Measurements from ENCODE around the gene ZNRF3. TPM values are rescaled to one million over a fixed set of nuclear protein-coding genes. Genes with fewer than 3 reads are reported as not detected.

ZNRF3 gene
- polyA plus RNA-seq, 1 donor from 2014 or later = 2.9 TPM

DNA sequence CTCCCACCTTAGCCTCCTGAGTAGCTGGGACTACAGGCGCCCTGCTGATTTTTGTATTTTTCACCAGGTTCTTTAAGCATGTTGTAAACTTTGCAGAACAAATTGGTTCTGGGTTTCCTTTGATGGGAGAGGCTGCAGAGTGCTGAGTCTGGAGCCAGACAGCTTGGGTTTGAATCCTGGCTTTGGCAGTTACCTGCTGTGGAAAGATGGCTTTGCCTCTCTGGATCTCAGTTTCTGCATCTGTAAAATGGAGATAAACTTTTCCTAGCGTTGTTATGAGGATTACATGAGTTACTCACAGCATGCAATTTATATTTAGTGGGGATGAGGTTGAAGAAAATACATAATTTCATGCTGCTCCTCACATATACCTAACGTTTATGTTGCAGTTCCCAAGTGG lies 19.1 kb downstream of the ZNRF3 start:
- H3K9me3 ChIP-seq (ENCODE audit: low read length) = no peaks in the 10 kb centered on the region
- H3K79me2 ChIP-seq (replicated peaks; ENCODE audit: insufficient read depth, low read length) = peaks cover 5% of the 10 kb centered on the region
- no peaks in the 10 kb centered on the region for H4K20me1 ChIP-seq (ENCODE audit: insufficient read depth)
- no peaks in the 10 kb centered on the region for H3K27me3 ChIP-seq (ENCODE audit: insufficient read depth, low read depth, low read length)
- no peaks in the 10 kb centered on the region for H3K36me3 ChIP-seq (ENCODE audit: insufficient read depth, low read length)
- no peak overlapping the region for H3K9ac ChIP-seq (ENCODE audit: low read length)
- no peak overlapping the region for H3K27ac ChIP-seq (ENCODE audit: low read length)
- no peak overlapping the region for H2AFZ ChIP-seq (ENCODE audit: low read depth, low read length)
- no peaks in the 10 kb centered on the region for H3F3A ChIP-seq (ENCODE audit: insufficient read depth, low read length, poor library complexity, severe bottlenecking)
- no peak overlapping the region for H3K4me3 ChIP-seq (ENCODE audit: low read length)
- H3K4me2 ChIP-seq (ENCODE audit: low read length) = no peak overlapping the region
- no peak for TF ChIP-seq RAD21 (conservative IDR thresholded peaks at IDR 0.05)
- no peaks in the 10 kb centered on the region for H3K9me2 ChIP-seq (ENCODE audit: insufficient read depth, low read length)

DNA sequence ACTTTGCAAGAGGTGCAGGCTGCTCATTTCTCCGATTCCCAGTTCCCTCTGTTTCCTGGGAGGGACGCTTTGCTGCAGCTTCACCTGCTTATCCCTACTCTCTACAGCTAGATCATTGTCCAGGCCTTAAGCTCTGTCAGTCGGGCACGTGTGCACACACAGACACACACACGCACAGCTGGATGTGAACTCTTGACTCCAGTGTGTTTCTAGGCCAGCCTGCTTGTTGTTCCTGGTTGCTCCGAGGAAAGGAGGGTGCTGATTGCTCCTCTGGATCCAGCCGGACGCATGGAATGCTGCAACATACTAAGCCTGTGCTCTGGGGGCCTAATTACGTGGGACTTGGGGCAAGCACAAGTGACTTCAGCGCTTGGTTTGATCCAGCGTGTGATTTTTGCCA lies 19.7 kb downstream of the ZNRF3 start:
- Histone ChIP-seq H3K36me3 (ENCODE audit: insufficient read depth, low read length) (no peaks in the 10 kb centered on the region), H3K9ac (ENCODE audit: low read length) (no peak overlapping the region), H3K79me2 (replicated peaks; ENCODE audit: insufficient read depth, low read length) (peaks cover 5% of the 10 kb centered on the region), H3K9me2 (ENCODE audit: insufficient read depth, low read length) (no peaks in the 10 kb centered on the region), H3K27ac (ENCODE audit: low read length) (no peak overlapping the region), H2AFZ (ENCODE audit: low read depth, low read length) (no peak overlapping the region), H3F3A (ENCODE audit: insufficient read depth, low read length, poor library complexity, severe bottlenecking) (no peaks in the 10 kb centered on the region), H3K4me2 (ENCODE audit: low read length) (no peak overlapping the region), H3K4me3 (ENCODE audit: low read length) (no peak overlapping the region), H3K27me3 (ENCODE audit: insufficient read depth, low read depth, low read length) (no peaks in the 10 kb centered on the region), H3K9me3 (ENCODE audit: low read length) (no peaks in the 10 kb centered on the region), H4K20me1 (ENCODE audit: insufficient read depth) (no peaks in the 10 kb centered on the region)
- TF ChIP-seq, protein P1, sequence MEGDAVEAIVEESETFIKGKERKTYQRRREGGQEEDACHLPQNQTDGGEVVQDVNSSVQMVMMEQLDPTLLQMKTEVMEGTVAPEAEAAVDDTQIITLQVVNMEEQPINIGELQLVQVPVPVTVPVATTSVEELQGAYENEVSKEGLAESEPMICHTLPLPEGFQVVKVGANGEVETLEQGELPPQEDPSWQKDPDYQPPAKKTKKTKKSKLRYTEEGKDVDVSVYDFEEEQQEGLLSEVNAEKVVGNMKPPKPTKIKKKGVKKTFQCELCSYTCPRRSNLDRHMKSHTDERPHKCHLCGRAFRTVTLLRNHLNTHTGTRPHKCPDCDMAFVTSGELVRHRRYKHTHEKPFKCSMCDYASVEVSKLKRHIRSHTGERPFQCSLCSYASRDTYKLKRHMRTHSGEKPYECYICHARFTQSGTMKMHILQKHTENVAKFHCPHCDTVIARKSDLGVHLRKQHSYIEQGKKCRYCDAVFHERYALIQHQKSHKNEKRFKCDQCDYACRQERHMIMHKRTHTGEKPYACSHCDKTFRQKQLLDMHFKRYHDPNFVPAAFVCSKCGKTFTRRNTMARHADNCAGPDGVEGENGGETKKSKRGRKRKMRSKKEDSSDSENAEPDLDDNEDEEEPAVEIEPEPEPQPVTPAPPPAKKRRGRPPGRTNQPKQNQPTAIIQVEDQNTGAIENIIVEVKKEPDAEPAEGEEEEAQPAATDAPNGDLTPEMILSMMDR (IDR thresholded peaks at IDR 0.05; ENCODE audit: poor library complexity, severe bottlenecking) = no peak
- TF ChIP-seq, protein P2, sequence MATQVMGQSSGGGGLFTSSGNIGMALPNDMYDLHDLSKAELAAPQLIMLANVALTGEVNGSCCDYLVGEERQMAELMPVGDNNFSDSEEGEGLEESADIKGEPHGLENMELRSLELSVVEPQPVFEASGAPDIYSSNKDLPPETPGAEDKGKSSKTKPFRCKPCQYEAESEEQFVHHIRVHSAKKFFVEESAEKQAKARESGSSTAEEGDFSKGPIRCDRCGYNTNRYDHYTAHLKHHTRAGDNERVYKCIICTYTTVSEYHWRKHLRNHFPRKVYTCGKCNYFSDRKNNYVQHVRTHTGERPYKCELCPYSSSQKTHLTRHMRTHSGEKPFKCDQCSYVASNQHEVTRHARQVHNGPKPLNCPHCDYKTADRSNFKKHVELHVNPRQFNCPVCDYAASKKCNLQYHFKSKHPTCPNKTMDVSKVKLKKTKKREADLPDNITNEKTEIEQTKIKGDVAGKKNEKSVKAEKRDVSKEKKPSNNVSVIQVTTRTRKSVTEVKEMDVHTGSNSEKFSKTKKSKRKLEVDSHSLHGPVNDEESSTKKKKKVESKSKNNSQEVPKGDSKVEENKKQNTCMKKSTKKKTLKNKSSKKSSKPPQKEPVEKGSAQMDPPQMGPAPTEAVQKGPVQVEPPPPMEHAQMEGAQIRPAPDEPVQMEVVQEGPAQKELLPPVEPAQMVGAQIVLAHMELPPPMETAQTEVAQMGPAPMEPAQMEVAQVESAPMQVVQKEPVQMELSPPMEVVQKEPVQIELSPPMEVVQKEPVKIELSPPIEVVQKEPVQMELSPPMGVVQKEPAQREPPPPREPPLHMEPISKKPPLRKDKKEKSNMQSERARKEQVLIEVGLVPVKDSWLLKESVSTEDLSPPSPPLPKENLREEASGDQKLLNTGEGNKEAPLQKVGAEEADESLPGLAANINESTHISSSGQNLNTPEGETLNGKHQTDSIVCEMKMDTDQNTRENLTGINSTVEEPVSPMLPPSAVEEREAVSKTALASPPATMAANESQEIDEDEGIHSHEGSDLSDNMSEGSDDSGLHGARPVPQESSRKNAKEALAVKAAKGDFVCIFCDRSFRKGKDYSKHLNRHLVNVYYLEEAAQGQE (IDR thresholded peaks at IDR 0.05; ENCODE audit: borderline replicate concordance) = no peak
- TF ChIP-seq SMC3 (conservative IDR thresholded peaks at IDR 0.05; ENCODE audit: poor library complexity) (no peak), RAD21 (conservative IDR thresholded peaks at IDR 0.05) (no peak), EP300 (conservative IDR thresholded peaks at IDR 0.05; ENCODE audit: poor library complexity, severe bottlenecking) (no peak), MXI1 (conservative IDR thresholded peaks at IDR 0.05; ENCODE audit: poor library complexity, severe bottlenecking) (no peak), POLR2AphosphoS5 (IDR thresholded peaks at IDR 0.05) (no peak), TAF1 (IDR thresholded peaks at IDR 0.05; ENCODE audit: low read depth) (no peak), EZH2 (IDR thresholded peaks at IDR 0.05; ENCODE audit: borderline replicate concordance, insufficient read depth, low read length, poor library complexity, severe bottlenecking) (no peak)

DNA sequence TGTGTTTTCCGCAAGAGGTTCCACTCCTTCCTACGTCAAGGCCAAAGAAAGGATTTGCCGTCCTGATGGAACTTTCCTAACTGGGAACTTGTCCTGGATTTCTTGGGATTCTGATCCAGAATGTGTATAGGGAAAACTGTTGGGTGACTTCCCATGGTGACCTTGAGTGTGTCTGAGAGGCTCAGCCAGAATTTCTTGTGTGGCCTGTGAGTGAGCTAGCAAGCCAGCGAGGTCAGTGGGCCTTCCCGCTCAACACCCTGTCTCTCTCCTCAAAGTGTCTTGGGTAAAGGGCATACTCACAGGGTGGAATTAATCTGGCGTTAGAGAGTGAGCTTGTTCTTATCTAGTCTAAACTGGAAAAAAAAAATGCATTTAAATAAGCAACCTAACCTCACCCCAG lies 20.4 kb downstream of the ZNRF3 start:
- Histone ChIP-seq H3F3A (ENCODE audit: insufficient read depth, low read length, poor library complexity, severe bottlenecking) (no peaks in the 10 kb centered on the region), H3K9me2 (ENCODE audit: insufficient read depth, low read length) (no peaks in the 10 kb centered on the region), H3K27ac (ENCODE audit: low read length) (no peak overlapping the region), H3K27me3 (ENCODE audit: insufficient read depth, low read depth, low read length) (no peaks in the 10 kb centered on the region), H3K9me3 (ENCODE audit: low read length) (no peaks in the 10 kb centered on the region), H2AFZ (ENCODE audit: low read depth, low read length) (no peak overlapping the region), H3K4me2 (ENCODE audit: low read length) (no peak overlapping the region), H3K9ac (ENCODE audit: low read length) (no peak overlapping the region), H3K79me2 (replicated peaks; ENCODE audit: insufficient read depth, low read length) (peaks cover 5% of the 10 kb centered on the region), H4K20me1 (ENCODE audit: insufficient read depth) (no peaks in the 10 kb centered on the region), H3K4me3 (ENCODE audit: low read length) (no peak overlapping the region), H3K36me3 (ENCODE audit: insufficient read depth, low read length) (no peaks in the 10 kb centered on the region)
- TF ChIP-seq POLR2AphosphoS5 (IDR thresholded peaks at IDR 0.05) (no peak), EZH2 (IDR thresholded peaks at IDR 0.05; ENCODE audit: borderline replicate concordance, insufficient read depth, low read length, poor library complexity, severe bottlenecking) (no peak), MXI1 (conservative IDR thresholded peaks at IDR 0.05; ENCODE audit: poor library complexity, severe bottlenecking) (no peak), RAD21 (conservative IDR thresholded peaks at IDR 0.05) (no peak)
- TF ChIP-seq, protein P2 (IDR thresholded peaks at IDR 0.05; ENCODE audit: borderline replicate concordance) = no peak
- TF ChIP-seq, protein P1 (IDR thresholded peaks at IDR 0.05; ENCODE audit: poor library complexity, severe bottlenecking) = no peak
